AG09309 (cell line): ENCODE measurements around the gene AMMECR1.

ENCODE experiments used
- DNase-seq: peaks from one replicate; pipeline ENCODE4 v3.0.0-alpha.2; 2010; ENCODE audit warnings: low read depth
- H3K4me3 ChIP-seq: 2 replicates; pipeline ENCODE4 v1.5.1; 2011; ENCODE audit warnings: mild to moderate bottlenecking, low read depth, low read length, moderate library complexity; ENCODE audit not compliant: control insufficient read depth
- TF ChIP-seq, protein P1 (sequence below): IDR thresholded peaks from 2 replicates; pipeline ENCODE4 v1.5.1; 2011; ENCODE audit warnings: mild to moderate bottlenecking, low read depth, low read length, inconsistent platforms; ENCODE audit not compliant: insufficient read depth, control insufficient read depth; ENCODE audit errors: missing control alignments

The AMMECR1 gene

DNA sequence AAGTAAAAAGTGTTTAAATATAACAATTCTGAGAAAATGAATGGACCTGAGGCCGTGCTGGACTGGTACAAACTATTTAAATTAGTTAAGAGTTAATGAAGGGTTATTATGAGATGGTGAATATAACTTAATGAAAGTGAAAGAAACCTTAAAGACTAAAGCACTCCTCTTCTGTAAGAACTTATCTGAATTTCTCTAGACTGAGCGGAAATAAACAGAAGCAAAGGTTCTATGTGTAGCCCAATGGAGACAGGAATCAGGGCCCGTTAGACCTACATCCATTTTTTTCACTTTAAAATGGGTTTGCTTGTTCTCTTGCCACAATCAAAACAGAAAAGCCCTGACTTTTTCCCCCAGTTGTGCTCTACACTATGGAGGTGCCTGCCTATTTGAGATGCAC is 14.9 kb downstream of the AMMECR1 start:
- H3K4me3 ChIP-seq: no peak overlapping the region
- DNase-seq: no peak
- TF ChIP-seq, protein P1, sequence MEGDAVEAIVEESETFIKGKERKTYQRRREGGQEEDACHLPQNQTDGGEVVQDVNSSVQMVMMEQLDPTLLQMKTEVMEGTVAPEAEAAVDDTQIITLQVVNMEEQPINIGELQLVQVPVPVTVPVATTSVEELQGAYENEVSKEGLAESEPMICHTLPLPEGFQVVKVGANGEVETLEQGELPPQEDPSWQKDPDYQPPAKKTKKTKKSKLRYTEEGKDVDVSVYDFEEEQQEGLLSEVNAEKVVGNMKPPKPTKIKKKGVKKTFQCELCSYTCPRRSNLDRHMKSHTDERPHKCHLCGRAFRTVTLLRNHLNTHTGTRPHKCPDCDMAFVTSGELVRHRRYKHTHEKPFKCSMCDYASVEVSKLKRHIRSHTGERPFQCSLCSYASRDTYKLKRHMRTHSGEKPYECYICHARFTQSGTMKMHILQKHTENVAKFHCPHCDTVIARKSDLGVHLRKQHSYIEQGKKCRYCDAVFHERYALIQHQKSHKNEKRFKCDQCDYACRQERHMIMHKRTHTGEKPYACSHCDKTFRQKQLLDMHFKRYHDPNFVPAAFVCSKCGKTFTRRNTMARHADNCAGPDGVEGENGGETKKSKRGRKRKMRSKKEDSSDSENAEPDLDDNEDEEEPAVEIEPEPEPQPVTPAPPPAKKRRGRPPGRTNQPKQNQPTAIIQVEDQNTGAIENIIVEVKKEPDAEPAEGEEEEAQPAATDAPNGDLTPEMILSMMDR: no peak

DNA sequence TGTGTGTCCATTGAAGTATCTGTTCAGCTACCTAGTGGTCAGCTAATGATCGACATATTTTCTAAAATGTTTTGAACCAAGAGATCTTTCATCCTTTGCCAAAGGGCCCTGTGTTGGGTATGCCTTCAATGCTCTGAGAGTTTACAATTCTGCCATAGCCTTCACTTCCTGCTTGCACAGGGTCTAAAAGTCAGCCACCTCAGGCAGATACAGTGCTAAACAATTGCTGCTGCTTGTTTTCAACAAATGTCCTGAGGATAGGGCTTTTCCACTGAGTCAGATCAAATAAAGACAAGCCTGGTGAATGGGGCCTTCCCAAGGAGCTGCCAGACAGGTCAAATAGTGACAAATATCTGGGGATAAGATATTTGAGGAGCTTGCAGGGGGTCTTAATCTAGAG is 16.7 kb downstream of the AMMECR1 start:
- TF ChIP-seq, protein P1: no peak
- no peak for DNase-seq
- no peak overlapping the region for H3K4me3 ChIP-seq

DNA sequence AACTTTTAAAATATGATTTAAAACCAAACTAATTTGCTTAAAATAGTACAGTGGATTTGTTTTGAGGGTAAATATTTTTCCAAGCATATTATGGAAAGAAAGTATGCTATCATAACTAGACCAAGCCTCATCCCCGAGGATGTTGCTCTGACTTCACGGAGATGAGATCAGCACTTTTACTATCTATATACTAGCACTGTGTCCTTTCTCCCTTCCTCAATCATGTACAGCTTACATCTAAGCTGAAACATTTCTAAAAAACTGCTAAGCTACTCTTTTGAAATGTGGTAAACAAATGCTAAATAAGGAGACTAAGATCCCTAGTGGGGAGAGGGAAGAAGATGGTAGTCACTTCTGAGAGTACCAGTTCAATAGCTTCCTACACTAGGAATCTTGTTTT is 23.8 kb downstream of the AMMECR1 start:
- TF ChIP-seq, protein P1: no peak
- DNase-seq: no peak
- H3K4me3 ChIP-seq: no peak overlapping the region

DNA sequence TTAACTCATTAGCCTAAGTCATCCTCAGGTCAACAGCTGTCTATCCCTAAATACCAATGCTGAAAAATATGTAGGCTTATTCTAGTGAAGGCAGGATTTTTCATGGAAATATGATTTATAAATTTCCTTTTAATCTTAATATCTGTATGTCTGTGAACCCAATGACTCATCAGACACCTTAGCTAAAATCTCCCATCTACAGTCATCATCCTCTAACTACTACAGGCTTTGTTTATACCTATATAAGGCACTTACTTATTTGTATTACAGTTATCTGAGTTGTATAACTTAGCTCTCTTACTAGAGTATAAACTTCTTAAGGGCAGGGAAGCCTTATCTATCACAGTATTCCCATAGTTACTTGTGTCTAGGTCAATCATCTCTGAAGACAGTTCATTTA is 24.2 kb downstream of the AMMECR1 start:
- H3K4me3 ChIP-seq: no peak overlapping the region
- DNase-seq: no peak

DNA sequence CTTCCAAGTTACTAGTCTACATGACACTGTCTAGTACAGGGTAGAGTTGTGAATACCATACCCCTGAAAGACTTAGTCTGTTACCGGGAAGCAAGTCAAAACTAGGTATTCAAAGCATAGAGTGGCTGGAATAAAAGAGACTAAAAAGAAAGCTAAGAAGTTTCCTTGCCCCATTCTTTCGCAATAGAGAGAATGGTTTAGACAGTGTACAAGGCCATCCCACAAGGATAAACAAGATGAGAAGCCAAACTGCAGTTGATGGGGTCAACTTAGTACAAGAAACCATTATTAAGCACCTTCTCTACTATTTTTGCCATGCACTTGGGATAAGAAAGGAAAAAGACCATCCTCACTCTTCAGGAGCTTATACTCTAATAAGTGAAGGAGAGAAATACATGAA is 30.3 kb downstream of the AMMECR1 start:
- TF ChIP-seq, protein P1: no peak
- no peak for DNase-seq
- no peak overlapping the region for H3K4me3 ChIP-seq

More for the DNA sequence above, 24.2 kb downstream of the AMMECR1 start:
- TF ChIP-seq, protein P1: no peak

DNA sequence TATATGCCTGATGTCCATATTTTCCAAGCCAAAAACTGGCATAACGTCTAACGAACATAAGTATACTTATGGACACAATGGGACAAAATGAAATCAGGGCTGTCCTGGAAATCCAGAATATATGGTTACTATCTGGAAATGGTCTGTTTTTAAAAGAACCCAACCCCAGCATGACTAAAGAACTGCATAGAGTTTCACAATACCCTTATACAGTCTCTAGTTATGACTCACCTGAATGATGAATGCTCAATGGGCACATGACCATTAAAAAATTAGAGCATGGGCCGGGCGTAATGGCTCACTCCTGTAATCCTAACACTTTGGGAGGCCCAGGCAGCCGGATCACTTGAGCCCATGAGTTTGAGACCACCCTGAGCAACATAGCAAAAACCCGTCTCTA is 31.8 kb downstream of the AMMECR1 start:
- TF ChIP-seq, protein P1: no peak
- peak; percentile 46 for DNase-seq
- H3K4me3 ChIP-seq: no peak overlapping the region

DNA sequence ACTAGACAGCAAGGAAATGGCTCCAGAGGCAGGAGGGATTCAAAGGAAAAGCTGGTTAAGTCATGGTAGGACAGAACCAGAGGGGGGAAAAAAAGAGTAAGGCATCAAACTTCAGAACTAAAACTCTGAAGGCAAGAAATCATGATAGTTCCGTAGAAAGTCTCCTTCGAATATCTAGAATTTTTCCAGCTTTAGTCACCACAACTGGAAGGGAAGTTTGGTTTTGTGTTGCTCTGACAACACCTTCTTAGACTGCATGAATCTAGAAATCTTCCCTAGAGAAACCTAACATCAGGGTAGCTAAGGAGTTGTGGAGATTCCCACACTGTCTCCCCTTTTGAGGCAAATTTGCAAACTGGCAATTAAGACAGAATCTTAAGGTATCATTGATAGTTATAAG is 33.7 kb downstream of the AMMECR1 start:
- peak; percentile 54 for DNase-seq

More for the DNA sequence above, 33.7 kb downstream of the AMMECR1 start:
- no peak overlapping the region for H3K4me3 ChIP-seq
- TF ChIP-seq, protein P1: no peak
